Effector memory CD4-positive, alpha-beta T cell (primary cell): ENCODE data around the gene SLC16A1.
A peak's percentile ranks its signal among the peaks of the same experiment; 100 is the strongest.
"Not testable (repeated sequence)": the region's sequence is repeated elsewhere in the genome, so short reads cannot be mapped to it uniquely, and the experiment has no call there.

Experiments used
- DNase-seq, 3 donors: peaks; one replicate each; pipeline ENCODE4 v3.0.0-alpha.2; 2020
- H3K27ac ChIP-seq: 2 replicates; pipeline ENCODE4 v1.7.0; 2013; ENCODE audit warnings: mild to moderate bottlenecking, low read length, moderate library complexity; ENCODE audit not compliant: insufficient read depth, poor library complexity, severe bottlenecking
- H3K27me3 ChIP-seq: replicated peaks from 2 replicates; pipeline ENCODE4 v1.7.0; 2013; ENCODE audit warnings: mild to moderate bottlenecking, low read length; ENCODE audit not compliant: insufficient read depth, control insufficient read depth, poor library complexity, severe bottlenecking
- H3K36me3 ChIP-seq: 2 replicates; pipeline ENCODE4 v1.7.0; 2013; ENCODE audit warnings: mild to moderate bottlenecking, low read length, moderate library complexity; ENCODE audit not compliant: control insufficient read depth, insufficient read depth
- H3K4me1 ChIP-seq: 2 replicates; pipeline ENCODE4 v1.7.0; 2013; ENCODE audit warnings: low read length, mild to moderate bottlenecking; ENCODE audit not compliant: control insufficient read depth, insufficient read depth, poor library complexity, severe bottlenecking
- H3K4me3 ChIP-seq: 2 replicates; pipeline ENCODE4 v1.7.0; 2013; ENCODE audit warnings: low read length, low read depth, mild to moderate bottlenecking; ENCODE audit not compliant: insufficient read depth, poor library complexity, severe bottlenecking
- H3K9me3 ChIP-seq: 2 replicates; pipeline ENCODE4 v1.7.0; 2013; ENCODE audit warnings: mild to moderate bottlenecking, low read length, moderate library complexity; ENCODE audit not compliant: control insufficient read depth

Gene SLC16A1

DNA sequence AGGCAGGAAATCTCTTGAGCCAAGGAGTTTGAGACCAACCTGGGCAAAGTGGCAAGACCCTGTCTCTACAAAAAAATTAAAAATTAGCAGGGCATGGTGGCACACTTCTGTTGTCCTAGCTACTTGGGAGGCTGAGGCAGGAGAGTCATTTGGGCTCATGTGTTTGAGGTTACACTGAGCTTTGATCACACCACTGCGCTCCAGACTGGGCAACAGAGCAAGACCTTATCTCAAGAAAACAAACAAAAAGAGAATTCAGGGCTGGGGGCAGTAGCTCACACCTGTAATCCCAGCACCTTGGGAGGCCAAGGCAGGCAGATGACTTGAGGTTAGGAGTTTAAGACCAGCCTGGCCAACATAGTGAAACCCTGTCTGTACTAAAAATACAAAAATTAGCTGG is 17.8 kb upstream of the SLC16A1 start:
- H3K9me3 ChIP-seq, result no peaks in the 10 kb centered on the region
- no peak overlapping the region for H3K27ac ChIP-seq
- no peak overlapping the region for H3K4me3 ChIP-seq
- H3K27me3 ChIP-seq, result no peaks in the 10 kb centered on the region
- no peak for DNase-seq
- H3K36me3 ChIP-seq, result no peaks in the 10 kb centered on the region
- H3K4me1 ChIP-seq, result no peaks in the 10 kb centered on the region

DNA sequence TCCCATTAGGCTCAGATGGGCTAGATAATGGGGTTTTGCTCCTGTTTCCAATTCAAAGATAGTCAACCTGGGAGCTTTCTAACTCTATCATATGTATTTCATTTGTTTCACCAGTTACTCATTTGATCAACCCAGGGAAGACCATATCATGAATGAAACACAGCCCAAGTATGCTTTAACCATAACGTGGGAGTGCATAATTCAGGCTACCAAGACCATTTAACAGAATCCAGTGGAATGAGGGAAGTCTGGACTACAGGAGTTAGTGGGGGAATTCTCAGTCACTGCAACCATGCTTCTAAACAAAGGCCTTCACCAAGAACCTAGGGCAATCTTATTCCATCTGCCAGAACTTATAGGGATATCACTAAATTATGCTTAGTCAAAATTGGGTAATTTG is 15.0 kb upstream of the SLC16A1 start:
- no peaks in the 10 kb centered on the region for H3K27me3 ChIP-seq
- DNase-seq, result no peak
- no peaks in the 10 kb centered on the region for H3K9me3 ChIP-seq
- no peaks in the 10 kb centered on the region for H3K4me1 ChIP-seq
- H3K27ac ChIP-seq, result no peak overlapping the region
- peaks cover 12% of the 10 kb centered on the region for H3K36me3 ChIP-seq
- H3K4me3 ChIP-seq, result no peak overlapping the region

DNA sequence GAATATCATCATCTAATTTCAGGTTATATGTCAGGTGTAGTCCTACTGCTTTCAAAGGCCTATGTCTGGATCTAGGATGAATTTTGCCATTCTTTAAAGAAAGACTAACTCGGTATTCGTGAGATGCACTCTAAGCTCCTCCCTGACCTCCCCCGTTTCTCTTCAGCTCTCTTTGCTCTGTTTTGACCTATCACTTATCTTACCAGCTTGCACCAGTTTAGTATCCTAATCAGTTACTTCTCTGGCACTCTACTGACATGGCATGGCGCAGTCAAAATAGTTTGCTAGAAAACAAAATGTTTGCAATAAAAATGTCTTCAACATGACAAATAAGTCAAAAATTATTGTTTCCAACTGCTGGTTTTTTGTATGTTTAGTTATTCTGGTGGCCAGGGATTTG is 8.4 kb upstream of the SLC16A1 start:
- Histone ChIP-seq H3K9me3 (no peaks in the 10 kb centered on the region), H3K4me3 (no peak overlapping the region), H3K36me3 (peaks cover 19% of the 10 kb centered on the region), H3K27me3 (no peaks in the 10 kb centered on the region), H3K4me1 (no peaks in the 10 kb centered on the region), H3K27ac (no peak overlapping the region)
- DNase-seq, result no peak

DNA sequence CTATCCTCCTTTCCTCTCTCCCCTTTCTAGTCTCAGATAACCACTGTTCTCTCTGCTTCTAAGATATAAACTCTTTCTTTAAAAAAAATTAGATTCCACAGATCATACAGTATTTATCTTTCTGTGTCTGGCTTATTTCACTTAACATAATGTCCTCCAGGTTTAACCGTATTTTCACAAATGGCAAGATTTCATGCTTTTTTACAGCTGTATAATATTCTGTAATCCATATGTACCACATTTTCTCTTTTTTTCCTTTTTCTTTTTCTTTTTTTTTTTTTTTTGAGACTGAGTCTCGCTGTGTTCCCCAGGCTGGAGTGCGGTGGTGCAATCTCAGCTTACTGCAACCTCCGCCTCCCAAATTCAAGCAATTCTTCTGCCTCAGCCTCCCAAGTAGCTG is 5.1 kb upstream of the SLC16A1 start:
- no peak for DNase-seq
- H3K27ac ChIP-seq, result no peak overlapping the region
- peaks cover 15% of the 10 kb centered on the region for H3K4me1 ChIP-seq
- no peaks in the 10 kb centered on the region for H3K9me3 ChIP-seq
- no peak overlapping the region for H3K4me3 ChIP-seq
- no peaks in the 10 kb centered on the region for H3K27me3 ChIP-seq
- H3K36me3 ChIP-seq, result peaks cover 8% of the 10 kb centered on the region

DNA sequence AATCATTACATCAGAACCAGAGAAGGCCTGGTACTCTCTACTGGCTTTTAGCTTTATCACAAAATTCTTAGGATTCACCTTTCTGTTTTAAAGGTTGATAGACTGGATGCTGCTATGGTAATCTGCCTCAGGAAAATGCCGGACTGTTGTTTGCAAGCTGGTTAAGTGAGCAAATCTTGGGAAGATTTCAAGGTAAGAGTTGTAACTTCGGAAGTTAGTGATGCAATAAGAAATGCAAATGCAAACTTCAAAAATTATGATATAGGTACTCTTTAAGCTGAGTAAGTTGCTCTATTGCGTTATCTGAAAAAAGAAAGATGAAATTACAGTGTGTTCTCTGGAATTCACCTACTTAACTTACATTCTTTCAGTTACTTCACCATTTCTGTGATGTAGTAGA is 4.4 kb upstream of the SLC16A1 start:
- Histone ChIP-seq H3K27me3 (no peaks in the 10 kb centered on the region), H3K4me3 (no peak overlapping the region), H3K4me1 (peaks cover 15% of the 10 kb centered on the region), H3K27ac (no peak overlapping the region), H3K36me3 (peaks cover 7% of the 10 kb centered on the region), H3K9me3 (no peaks in the 10 kb centered on the region)
- no peak for DNase-seq

DNA sequence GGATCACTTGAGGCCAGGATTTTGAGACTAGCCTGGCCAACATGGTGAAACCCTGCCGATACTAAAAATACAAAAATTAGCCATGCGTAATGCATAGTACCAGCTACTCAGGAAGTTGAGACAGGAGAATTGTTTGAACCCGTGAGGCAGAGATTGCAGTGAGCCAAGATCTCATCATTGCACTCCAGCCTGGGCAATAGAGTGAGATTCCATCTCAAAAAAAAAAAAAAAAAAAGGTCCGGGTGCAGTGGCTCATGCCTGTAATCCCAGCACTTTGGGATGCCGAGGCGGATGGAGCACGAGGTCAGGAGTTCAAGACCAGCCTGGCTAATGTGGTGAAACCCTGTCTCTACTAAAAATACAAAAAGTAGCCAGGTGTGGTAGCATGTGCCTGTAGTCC is 2.2 kb upstream of the SLC16A1 start:
- H3K27me3 ChIP-seq, DNase-seq, H3K9me3 ChIP-seq, H3K36me3 ChIP-seq: not testable (repeated sequence)
- Histone ChIP-seq H3K4me3 (peak overlapping the region; percentile 95), H3K4me1 (peaks cover 15% of the 10 kb centered on the region), H3K27ac (peak overlapping the region; percentile 89)

DNA sequence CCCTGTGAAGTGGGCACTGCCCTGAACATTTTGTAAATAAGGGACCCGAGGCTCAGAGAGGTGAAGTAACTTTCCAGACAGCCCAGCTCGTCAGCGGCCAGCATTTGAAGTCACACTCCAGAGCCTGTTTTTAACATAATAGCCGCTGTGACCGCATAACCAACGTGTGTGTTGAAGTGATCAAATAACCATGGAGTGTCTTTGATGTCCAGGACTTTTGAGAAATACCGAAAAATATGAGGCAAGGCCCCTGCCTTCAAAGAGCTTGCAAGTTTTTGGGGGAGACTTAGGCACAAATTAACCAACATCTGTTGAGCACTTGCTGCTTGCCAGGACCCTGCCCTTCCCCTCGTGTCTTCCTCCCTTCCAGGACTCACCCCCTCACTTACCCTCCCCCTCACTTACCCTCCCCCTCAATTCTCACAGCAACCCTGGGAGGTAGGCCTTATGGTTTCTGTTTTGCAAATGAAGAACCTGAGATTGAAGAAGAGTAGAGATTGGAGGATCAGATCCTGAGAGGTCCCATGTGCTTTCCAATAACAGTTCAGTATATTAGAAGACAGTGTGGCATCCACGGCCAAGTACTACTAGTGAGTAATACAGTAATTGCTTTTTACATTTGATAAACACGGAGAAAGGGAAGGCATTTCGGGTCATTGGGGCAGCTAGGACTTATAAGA is 1.3 kb upstream of the SLC16A1 start:
- DNase-seq, result peak in 2 of 3 donors; percentile 18 to 20
- H3K27ac ChIP-seq, result peak overlapping the region; percentile 89
- no peaks in the 10 kb centered on the region for H3K27me3 ChIP-seq
- H3K9me3 ChIP-seq, result no peaks in the 10 kb centered on the region
- H3K36me3 ChIP-seq, result no peaks in the 10 kb centered on the region
- peaks cover 15% of the 10 kb centered on the region for H3K4me1 ChIP-seq
- H3K4me3 ChIP-seq, result peak overlapping the region; percentile 95

DNA sequence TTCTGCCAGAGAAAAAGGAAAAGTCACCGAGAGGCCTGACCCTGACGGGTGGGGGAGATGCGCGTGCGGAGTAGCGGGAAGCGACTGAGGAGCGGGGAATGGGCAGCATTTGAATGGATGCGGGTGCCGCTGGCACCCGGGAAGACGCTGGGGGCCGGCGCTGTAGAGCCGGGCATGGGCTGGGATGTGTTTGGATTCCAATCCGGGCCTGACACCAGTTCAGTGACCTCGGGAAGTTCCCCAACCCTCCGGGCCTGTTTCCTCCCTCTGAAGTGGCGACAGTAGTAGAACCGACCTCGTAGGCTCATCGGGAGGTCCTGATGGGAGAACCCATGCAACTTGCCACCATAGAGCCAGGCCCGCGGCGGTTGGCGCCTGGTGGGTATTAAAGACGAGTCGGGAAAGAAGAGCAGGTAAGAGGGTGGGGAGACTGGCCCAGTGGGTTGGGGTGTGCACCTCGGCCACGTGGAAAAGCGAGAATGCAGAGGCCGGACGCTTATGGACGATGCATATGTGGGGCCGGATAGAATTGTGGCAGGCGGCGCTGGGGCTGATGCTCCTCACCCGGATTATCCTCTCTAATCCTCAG is 642 bp upstream of the SLC16A1 start:
- peak overlapping the region; percentile 89 for H3K27ac ChIP-seq
- no peaks in the 10 kb centered on the region for H3K9me3 ChIP-seq
- H3K27me3 ChIP-seq, result no peaks in the 10 kb centered on the region
- no peaks in the 10 kb centered on the region for H3K36me3 ChIP-seq
- DNase-seq, result peak; percentile 12 to 30 (median 26)
- H3K4me3 ChIP-seq, result peak overlapping the region; percentile 95
- peaks cover 15% of the 10 kb centered on the region for H3K4me1 ChIP-seq

DNA sequence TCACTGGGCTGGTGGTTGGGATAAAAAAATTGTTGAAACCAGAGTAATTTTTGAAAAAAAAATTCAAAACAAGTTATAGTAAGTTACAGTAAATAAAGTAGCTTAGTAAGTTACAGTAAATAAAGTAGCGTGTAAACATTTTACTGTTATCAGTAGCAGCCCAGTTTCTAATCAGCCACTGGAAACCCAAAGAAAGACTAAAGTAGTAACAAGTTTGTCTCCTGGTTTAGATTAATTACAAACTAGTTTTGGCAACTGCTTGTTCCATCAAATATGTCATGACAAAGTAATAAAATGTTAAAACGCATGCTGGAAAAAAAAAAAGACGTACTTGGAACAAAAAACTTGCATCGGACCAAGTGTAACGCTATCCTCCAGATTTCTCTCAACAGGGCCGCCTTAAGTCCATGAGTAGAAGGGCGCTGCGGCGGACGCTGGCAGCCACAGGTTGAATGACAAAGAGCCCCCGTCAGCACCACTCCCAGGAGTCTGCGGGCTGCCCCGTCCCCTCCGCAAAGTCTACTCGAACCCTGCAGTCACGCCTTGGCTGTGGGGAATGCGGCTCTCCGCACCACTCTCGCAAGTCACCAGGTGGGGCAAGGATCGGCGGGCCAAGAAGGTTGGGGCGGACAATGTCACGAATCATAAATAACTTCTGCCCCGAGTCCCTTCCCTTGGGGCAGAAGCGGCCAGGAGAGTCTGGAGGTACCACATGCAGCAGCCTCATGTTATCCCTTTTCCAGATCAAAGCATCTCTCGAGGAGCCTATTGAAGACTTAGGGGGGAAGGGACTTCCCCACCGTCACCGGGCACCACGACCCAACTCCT is 837 bp downstream of the SLC16A1 start:
- peak; percentile 17 to 31 (median 26) for DNase-seq

More for the DNA sequence above, 837 bp downstream of the SLC16A1 start:
- Histone ChIP-seq H3K27ac (peak overlapping the region; percentile 89), H3K4me3 (peak overlapping the region; percentile 95), H3K4me1 (peaks cover 15% of the 10 kb centered on the region), H3K9me3 (no peaks in the 10 kb centered on the region), H3K27me3 (no peaks in the 10 kb centered on the region), H3K36me3 (no peaks in the 10 kb centered on the region)
